GM21576 (cell line): ENCODE results near the gene GALNT14.

Experiments
- ATAC-seq: cut with Tn5 transposase; IDR thresholded peaks from one replicate; pipeline ENCODE4 v1.9.1; 2021; ENCODE audit warnings: mild to moderate bottlenecking, moderate library complexity; ENCODE audit not compliant: unreplicated experiment

Gene GALNT14

GRCh38 chr2:30865243-30865642, 273.0 kb downstream of the GALNT14 start:
- ATAC-seq, result no peak

- ATAC-seq, result no peak
Measured at GRCh38 chr2:30862054-30862651, 276.1 kb downstream of the GALNT14 start.

DNA sequence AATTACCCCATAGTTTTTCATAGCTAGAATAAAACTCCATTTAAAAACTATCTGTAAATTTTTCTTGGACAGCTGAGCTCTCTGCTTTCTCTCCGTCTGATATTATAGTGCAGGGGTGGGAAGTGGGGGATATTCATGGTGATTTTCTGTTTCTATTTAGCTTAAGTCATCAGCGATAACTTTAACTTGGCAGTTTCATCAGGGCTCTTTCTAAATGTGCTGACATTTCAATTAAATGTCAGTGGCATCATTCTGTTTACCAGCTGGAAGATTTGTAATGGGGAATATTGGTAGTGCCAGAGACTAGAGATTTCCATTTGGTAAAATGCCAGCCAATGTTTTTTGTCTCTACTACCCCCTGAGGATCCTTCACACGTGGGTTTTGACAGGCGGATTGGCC, 277.5 kb downstream of the GALNT14 start:
- ATAC-seq, result no peak
